HL-60 (cell line): ENCODE measurements around the gene TAS2R41.

Source experiments
- DNase-seq, 2 experiments: peaks; one replicate each; pipeline ENCODE4 v3.0.0-alpha.2; 2010 to 2020; ENCODE audit warnings: low read depth in 1 of 2, low spot score in 1 of 2
- H3K27ac ChIP-seq: fragments of 250-450 bp; sonication (Bioruptor Pico); replicated peaks from 2 replicates; pipeline ENCODE4 v1.5.1; 2020; ENCODE audit warnings: mild to moderate bottlenecking, moderate library complexity
- H3K27me3 ChIP-seq: fragments of 250-450 bp; sonication (Bioruptor Pico); 2 replicates; pipeline ENCODE4 v1.5.1; 2021; ENCODE audit warnings: mild to moderate bottlenecking, moderate library complexity; ENCODE audit not compliant: insufficient read depth, poor library complexity, severe bottlenecking
- H3K4me3 ChIP-seq: replicated peaks from 2 replicates; pipeline ENCODE4 v1.5.1; 2011; ENCODE audit warnings: mild to moderate bottlenecking, control low read depth, low read length; ENCODE audit not compliant: insufficient read depth
- GABPA ChIP-seq: IDR thresholded peaks from 2 replicates; pipeline ENCODE4 v1.6.1; 2012; ENCODE audit warnings: low read depth
- POLR2AphosphoS5 ChIP-seq: IDR thresholded peaks from 2 replicates; pipeline ENCODE4 v1.6.1; 2012; ENCODE audit warnings: low read depth
- REST ChIP-seq: IDR thresholded peaks from 2 replicates; pipeline ENCODE4 v1.6.1; 2012; ENCODE audit warnings: low read depth; ENCODE audit not compliant: insufficient replicate concordance
- SPI1 ChIP-seq: IDR thresholded peaks from 2 replicates; pipeline ENCODE4 v1.6.1; 2012; ENCODE audit warnings: low read depth, mild to moderate bottlenecking, borderline replicate concordance
- TF ChIP-seq, protein P1 (sequence below): IDR thresholded peaks from one replicate; pipeline ENCODE4 v1.5.1; 2011; ENCODE audit warnings: low read length, control low read depth, inconsistent platforms; ENCODE audit not compliant: insufficient read depth

The TAS2R41 gene

DNA sequence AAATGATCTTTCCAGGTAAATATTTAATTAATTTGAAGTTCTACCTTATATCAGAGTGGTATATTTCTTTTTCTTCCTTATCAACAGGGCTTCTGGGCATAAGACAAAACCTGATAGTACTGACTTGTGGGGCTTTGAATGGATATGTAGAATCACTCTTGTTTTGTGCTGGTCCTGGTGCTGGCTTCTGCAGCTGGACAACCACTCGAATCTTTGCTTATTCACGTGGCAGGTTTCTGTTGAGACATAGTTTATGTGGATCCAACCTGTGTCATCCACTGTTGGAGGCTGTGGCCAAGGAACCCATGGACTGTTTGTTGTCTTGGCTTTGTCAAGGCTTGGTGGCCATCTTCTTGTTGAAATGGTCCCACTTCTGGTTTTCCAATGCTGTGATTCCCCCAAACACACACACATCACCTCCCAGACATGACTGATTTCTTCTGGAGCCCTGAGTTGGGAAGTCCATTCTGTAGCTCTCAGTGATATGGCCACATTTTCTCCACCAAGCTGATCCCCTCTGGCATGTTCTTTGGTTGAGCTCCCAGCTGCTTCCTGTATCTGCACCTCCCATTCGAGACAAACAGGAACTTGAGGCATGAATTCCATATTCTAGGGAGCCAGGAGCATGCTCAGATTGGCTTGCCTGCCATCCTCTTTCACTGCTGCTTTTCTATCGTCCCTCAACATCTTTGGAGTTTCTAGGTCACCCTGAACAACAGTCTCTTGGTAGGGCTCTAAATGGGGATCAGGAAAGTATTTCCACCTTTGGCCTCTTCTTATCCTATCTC is 19.5 kb downstream of the TAS2R41 start:
- no peak overlapping the region for H3K27ac ChIP-seq
- TF ChIP-seq SPI1 (no peak), GABPA (no peak), REST (no peak), POLR2AphosphoS5 (no peak)
- TF ChIP-seq, protein P1, sequence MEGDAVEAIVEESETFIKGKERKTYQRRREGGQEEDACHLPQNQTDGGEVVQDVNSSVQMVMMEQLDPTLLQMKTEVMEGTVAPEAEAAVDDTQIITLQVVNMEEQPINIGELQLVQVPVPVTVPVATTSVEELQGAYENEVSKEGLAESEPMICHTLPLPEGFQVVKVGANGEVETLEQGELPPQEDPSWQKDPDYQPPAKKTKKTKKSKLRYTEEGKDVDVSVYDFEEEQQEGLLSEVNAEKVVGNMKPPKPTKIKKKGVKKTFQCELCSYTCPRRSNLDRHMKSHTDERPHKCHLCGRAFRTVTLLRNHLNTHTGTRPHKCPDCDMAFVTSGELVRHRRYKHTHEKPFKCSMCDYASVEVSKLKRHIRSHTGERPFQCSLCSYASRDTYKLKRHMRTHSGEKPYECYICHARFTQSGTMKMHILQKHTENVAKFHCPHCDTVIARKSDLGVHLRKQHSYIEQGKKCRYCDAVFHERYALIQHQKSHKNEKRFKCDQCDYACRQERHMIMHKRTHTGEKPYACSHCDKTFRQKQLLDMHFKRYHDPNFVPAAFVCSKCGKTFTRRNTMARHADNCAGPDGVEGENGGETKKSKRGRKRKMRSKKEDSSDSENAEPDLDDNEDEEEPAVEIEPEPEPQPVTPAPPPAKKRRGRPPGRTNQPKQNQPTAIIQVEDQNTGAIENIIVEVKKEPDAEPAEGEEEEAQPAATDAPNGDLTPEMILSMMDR = no peak
- no peaks in the 10 kb centered on the region for H3K27me3 ChIP-seq
- DNase-seq = no peak
- H3K4me3 ChIP-seq = no peak overlapping the region

GRCh38 chr7:143499246-143499645 is 21.6 kb downstream of the TAS2R41 start:
- DNase-seq = no peak
- no peaks in the 10 kb centered on the region for H3K27me3 ChIP-seq
- TF ChIP-seq SPI1 = no peak
- TF ChIP-seq, protein P1 = no peak
- no peak for TF ChIP-seq GABPA
- no peak for TF ChIP-seq POLR2AphosphoS5
- no peak for TF ChIP-seq REST
- no peak overlapping the region for H3K4me3 ChIP-seq
- H3K27ac ChIP-seq = no peak overlapping the region

DNA sequence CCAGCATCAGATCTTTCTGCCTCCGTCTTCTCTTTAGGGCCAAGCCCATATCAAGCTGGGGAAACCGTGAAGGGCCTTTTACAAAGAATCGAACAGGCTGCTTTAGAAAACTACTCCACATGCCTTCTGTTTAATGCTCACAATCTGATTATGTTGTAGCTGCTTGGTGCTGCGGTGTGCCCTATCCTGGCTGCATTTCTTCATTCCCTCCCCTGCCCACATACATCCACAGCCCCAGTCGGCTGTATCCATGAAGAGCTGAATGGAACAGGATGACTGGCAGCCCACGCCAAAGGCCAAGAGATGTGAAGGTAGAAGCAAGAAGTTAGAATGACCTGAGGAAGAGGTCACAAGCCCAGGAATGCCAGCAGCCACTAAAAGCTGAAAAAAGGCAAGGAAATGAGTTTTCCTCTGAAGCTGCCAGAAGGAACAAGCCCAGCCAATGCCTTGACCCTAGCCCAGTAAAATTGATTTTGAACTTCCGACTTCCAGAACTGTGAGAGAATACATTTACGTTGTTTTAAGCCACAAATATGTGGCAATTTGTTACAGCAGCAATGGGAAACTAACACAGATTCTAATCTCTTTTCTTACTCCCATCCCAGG is 22.2 kb downstream of the TAS2R41 start:
- Histone ChIP-seq H3K4me3 (no peak overlapping the region), H3K27ac (no peak overlapping the region), H3K27me3 (no peaks in the 10 kb centered on the region)
- no peak for TF ChIP-seq REST
- TF ChIP-seq GABPA = no peak
- TF ChIP-seq, protein P1 = no peak
- no peak for TF ChIP-seq SPI1
- no peak for DNase-seq
